SK-N-SH treated with all-trans-retinoic acid at 6 μM for 48 hours (cell line): ENCODE measurements around the gene CHD3.

Experiments used
- SNAI2 ChIP-seq: fragments of 250-450 bp; sonication (Bioruptor Pico); IDR thresholded peaks from 2 replicates; pipeline ENCODE4 v1.5.0; 2020; ENCODE audit warnings: mild to moderate bottlenecking, moderate library complexity
- ZFP3 ChIP-seq: fragments of 250-450 bp; sonication (Bioruptor Pico); IDR thresholded peaks from 2 replicates; pipeline ENCODE4 v1.5.0; 2020; ENCODE audit warnings: mild to moderate bottlenecking, moderate library complexity
- ZNF70 ChIP-seq: fragments of 450-650 bp; formaldehyde crosslinking; IDR thresholded peaks from 2 replicates; pipeline ENCODE4 v1.5.0; 2020; ENCODE audit warnings: mild to moderate bottlenecking, moderate library complexity
- ZNF8 ChIP-seq: fragments of 450-650 bp; formaldehyde crosslinking; IDR thresholded peaks from 2 replicates; pipeline ENCODE4 v1.5.0; 2020; ENCODE audit warnings: mild to moderate bottlenecking, moderate library complexity
- TF ChIP-seq, protein P1 (sequence below): fragments of 250-450 bp; sonication (Bioruptor Pico); IDR thresholded peaks from 2 replicates; pipeline ENCODE4 v1.5.0; 2020; ENCODE audit warnings: mild to moderate bottlenecking, moderate library complexity
- TF ChIP-seq, protein P2 (sequence below): fragments of 250-450 bp; sonication (Bioruptor Pico); IDR thresholded peaks from 2 replicates; pipeline ENCODE4 v1.5.1; 2020; ENCODE audit warnings: low read depth, mild to moderate bottlenecking, moderate library complexity
- TF ChIP-seq, protein P3 (sequence below): fragments of 250-450 bp; sonication (Bioruptor Pico); IDR thresholded peaks from 2 replicates; pipeline ENCODE4 v1.8.0; 2020; ENCODE audit warnings: mild to moderate bottlenecking, moderate library complexity, borderline replicate concordance

DNA sequence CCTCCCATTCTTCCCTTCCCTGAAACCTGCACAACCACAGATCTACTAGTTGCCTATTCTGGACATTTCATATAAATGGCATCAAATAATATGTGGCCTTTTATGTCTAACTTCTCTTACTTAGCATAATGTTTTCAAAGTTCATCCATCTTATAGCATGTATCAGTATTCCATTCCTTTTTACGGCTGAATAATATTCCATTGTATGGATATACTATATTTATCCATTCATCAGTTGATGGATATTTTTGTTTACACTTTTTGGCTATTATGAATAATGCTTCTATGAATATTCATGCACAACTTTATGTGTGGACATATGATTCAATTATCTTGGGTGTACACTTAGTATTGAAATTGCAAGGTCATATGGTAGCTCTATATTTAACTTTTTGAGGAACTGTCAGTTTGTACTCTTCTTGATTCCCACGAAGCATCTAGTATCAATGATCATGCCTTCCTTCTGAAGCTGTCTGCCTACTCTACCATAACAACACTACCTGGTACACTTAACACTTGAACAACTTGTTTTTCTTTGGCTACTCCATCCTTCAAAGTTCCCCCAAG is 12.7 kb upstream of the CHD3 start:
- TF ChIP-seq ZNF70 (CRISPR knock-in tag) (no peak), ZFP3 (CRISPR knock-in tag) (no peak), ZNF8 (CRISPR knock-in tag) (no peak), SNAI2 (CRISPR knock-in tag) (no peak)
- TF ChIP-seq, protein P1, sequence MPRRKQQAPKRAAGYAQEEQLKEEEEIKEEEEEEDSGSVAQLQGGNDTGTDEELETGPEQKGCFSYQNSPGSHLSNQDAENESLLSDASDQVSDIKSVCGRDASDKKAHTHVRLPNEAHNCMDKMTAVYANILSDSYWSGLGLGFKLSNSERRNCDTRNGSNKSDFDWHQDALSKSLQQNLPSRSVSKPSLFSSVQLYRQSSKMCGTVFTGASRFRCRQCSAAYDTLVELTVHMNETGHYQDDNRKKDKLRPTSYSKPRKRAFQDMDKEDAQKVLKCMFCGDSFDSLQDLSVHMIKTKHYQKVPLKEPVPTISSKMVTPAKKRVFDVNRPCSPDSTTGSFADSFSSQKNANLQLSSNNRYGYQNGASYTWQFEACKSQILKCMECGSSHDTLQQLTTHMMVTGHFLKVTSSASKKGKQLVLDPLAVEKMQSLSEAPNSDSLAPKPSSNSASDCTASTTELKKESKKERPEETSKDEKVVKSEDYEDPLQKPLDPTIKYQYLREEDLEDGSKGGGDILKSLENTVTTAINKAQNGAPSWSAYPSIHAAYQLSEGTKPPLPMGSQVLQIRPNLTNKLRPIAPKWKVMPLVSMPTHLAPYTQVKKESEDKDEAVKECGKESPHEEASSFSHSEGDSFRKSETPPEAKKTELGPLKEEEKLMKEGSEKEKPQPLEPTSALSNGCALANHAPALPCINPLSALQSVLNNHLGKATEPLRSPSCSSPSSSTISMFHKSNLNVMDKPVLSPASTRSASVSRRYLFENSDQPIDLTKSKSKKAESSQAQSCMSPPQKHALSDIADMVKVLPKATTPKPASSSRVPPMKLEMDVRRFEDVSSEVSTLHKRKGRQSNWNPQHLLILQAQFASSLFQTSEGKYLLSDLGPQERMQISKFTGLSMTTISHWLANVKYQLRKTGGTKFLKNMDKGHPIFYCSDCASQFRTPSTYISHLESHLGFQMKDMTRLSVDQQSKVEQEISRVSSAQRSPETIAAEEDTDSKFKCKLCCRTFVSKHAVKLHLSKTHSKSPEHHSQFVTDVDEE (CRISPR knock-in tag): no peak
- TF ChIP-seq, protein P2, sequence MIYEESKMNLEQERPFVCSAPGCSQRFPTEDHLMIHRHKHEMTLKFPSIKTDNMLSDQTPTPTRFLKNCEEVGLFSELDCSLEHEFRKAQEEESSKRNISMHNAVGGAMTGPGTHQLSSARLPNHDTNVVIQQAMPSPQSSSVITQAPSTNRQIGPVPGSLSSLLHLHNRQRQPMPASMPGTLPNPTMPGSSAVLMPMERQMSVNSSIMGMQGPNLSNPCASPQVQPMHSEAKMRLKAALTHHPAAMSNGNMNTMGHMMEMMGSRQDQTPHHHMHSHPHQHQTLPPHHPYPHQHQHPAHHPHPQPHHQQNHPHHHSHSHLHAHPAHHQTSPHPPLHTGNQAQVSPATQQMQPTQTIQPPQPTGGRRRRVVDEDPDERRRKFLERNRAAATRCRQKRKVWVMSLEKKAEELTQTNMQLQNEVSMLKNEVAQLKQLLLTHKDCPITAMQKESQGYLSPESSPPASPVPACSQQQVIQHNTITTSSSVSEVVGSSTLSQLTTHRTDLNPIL (CRISPR knock-in tag): no peak
- TF ChIP-seq, protein P3, sequence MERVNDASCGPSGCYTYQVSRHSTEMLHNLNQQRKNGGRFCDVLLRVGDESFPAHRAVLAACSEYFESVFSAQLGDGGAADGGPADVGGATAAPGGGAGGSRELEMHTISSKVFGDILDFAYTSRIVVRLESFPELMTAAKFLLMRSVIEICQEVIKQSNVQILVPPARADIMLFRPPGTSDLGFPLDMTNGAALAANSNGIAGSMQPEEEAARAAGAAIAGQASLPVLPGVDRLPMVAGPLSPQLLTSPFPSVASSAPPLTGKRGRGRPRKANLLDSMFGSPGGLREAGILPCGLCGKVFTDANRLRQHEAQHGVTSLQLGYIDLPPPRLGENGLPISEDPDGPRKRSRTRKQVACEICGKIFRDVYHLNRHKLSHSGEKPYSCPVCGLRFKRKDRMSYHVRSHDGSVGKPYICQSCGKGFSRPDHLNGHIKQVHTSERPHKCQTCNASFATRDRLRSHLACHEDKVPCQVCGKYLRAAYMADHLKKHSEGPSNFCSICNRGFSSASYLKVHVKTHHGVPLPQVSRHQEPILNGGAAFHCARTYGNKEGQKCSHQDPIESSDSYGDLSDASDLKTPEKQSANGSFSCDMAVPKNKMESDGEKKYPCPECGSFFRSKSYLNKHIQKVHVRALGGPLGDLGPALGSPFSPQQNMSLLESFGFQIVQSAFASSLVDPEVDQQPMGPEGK (CRISPR knock-in tag): no peak
